ENCODE data around the gene CSNK2A1. TPM values are rescaled to one million over a fixed set of nuclear protein-coding genes. Genes with fewer than 3 reads are reported as not detected.
A peak's percentile ranks its signal among the peaks of the same experiment; 100 is the strongest.

The CSNK2A1 gene
- total RNA-seq, 1 donor from 2014 or later: 128 TPM

GRCh38 chr20:472137-472846 is 71.3 kb downstream of the CSNK2A1 start:
- Mint-ChIP-seq H3K36me3 (ENCODE audit: low read depth, unreplicated experiment) (peaks cover 48% of the 10 kb centered on the region), H3K9me3 (ENCODE audit: unreplicated experiment) (peaks cover 15% of the 10 kb centered on the region), H3K4me3 (ENCODE audit: unreplicated experiment) (no peak overlapping the region), H3K4me1 (ENCODE audit: unreplicated experiment) (no peaks in the 10 kb centered on the region), H3K27me3 (ENCODE audit: unreplicated experiment) (peaks cover 2% of the 10 kb centered on the region), H3K27ac (ENCODE audit: unreplicated experiment) (no peak overlapping the region)
- no peak for DNase-seq (ENCODE audit: low spot score)
- TF ChIP-seq CTCF (IDR thresholded peaks at IDR 0.05; ENCODE audit: unreplicated experiment): no peak

DNA sequence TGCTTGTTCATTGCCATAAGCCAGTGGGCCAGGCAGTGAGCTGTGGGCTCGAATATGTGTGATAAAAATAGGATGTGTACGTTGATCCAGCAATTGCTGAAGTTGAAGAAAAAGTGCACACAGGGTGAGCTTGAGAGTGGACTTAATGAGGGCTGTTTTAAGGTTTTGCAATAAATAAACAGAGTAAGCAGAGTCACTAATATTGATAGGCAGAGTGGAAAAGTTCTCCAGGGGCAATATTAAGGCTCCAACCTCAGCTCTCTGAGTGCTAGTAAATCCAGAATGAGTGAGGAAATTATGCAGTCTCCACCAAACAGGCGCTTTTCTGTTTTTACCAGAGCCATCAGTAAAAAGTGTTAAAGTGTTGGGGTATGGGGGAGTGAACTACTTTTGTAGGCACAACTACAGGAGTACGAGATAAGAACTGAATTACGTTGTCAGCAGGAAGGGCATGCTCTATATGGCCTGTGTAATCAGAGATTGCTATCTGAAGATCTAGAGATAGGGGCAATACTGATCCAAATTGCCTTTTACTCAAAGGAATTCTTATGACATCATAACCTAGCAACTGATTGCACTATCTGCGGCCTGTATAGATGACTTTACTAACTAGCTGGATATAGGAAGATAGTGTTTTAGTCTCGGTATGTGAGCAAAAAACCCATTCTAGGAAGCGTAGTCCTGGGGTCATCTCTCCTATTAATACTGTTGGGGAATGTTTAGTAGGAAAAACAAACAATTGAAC is 73.7 kb downstream of the CSNK2A1 start:
- peaks cover 3% of the 10 kb centered on the region for H3K27me3 Mint-ChIP-seq (ENCODE audit: unreplicated experiment)
- no peaks in the 10 kb centered on the region for H3K4me1 Mint-ChIP-seq (ENCODE audit: unreplicated experiment)
- H3K36me3 Mint-ChIP-seq (ENCODE audit: low read depth, unreplicated experiment): peaks cover 45% of the 10 kb centered on the region
- DNase-seq (ENCODE audit: low spot score): no peak
- no peak for TF ChIP-seq CTCF (IDR thresholded peaks at IDR 0.05; ENCODE audit: unreplicated experiment)
- H3K9me3 Mint-ChIP-seq (ENCODE audit: unreplicated experiment): peaks cover 20% of the 10 kb centered on the region
- H3K4me3 Mint-ChIP-seq (ENCODE audit: unreplicated experiment): no peak overlapping the region
- H3K27ac Mint-ChIP-seq (ENCODE audit: unreplicated experiment): no peak overlapping the region

DNA sequence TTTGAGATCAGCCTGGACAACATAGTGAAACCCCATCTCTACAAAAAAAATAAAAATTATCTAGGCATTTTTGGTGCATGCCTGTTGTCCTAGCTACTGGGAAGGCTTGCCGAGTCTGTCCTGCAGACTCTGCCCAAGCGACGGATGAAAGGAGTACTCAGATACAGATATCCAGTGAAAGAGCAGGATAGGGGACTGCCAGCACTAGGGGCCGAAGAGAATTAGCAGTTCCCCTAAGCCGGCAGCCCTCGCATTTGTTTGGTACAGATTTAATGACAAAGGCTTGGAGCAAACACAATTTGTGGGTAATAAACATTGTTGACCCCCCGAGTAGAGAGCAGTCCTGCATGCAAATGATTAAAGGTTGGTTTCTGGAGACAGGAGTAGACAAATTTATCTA is 75.8 kb downstream of the CSNK2A1 start:
- H3K27me3 Mint-ChIP-seq (ENCODE audit: unreplicated experiment): peaks cover 8% of the 10 kb centered on the region
- no peak for DNase-seq (ENCODE audit: low spot score)

DNA sequence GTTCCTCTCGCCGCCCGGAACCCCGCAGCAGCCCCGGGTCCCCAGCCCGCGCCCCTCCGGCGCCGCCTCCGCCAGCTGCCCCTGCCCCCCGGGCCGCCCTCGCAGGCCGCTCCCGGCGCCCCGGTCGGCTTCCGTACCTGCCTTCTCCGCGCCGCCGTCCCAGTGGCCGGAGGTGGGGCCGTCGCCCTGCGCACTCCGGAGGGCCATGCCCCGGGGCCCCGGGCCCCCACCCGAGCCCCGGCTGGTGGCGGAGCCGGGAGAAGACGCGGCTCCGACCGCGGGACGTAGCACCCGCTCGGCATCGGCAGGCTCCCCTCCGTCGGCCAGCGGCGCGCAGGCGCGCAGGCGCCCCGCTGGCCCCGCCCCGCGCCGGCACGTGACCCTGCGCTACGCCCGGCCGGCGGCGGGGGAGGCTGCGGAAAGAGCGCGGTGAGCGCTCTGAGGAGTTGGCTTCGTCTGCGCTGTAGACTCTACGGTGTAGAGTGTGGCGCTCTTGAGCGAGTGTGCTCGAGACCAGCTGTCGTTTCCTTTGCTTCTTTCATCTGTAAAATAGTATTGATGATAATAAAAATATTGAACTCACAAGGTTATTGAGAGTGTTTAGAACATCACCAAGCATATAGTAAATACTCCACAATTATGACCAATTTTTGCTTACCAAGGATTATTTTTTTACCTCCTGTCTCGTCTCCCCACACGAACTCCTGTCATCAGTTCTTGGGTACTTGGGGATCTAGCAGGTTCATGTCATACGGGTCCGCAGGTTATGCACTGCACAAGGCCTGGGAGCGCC is 81.2 kb downstream of the CSNK2A1 start, which contains the start of gene TBC1D20:
Gene TBC1D20, minus strand, starts transcription at position 335 of the 793 bp plus-strand sequence. Its CDS starts 128 bp downstream, at position 207.
- TF ChIP-seq CTCF (IDR thresholded peaks at IDR 0.05; ENCODE audit: unreplicated experiment): no peak
- Mint-ChIP-seq H3K27me3 (ENCODE audit: unreplicated experiment) (peaks cover 12% of the 10 kb centered on the region), H3K27ac (ENCODE audit: unreplicated experiment) (peak within 1 kb of the TSS; percentile 86), H3K9me3 (ENCODE audit: unreplicated experiment) (peaks cover 6% of the 10 kb centered on the region), H3K4me1 (ENCODE audit: unreplicated experiment) (peaks cover 32% of the 10 kb centered on the region), H3K4me3 (ENCODE audit: unreplicated experiment) (peak within 1 kb of the TSS; percentile 98), H3K36me3 (ENCODE audit: low read depth, unreplicated experiment) (peaks cover 7% of the 10 kb centered on the region)
- peak; percentile 86 for DNase-seq (ENCODE audit: low spot score)

More for the DNA sequence above, 75.8 kb downstream of the CSNK2A1 start:
- Mint-ChIP-seq H3K36me3 (ENCODE audit: low read depth, unreplicated experiment) (peaks cover 30% of the 10 kb centered on the region), H3K4me1 (ENCODE audit: unreplicated experiment) (peaks cover 5% of the 10 kb centered on the region), H3K27ac (ENCODE audit: unreplicated experiment) (no peak overlapping the region), H3K4me3 (ENCODE audit: unreplicated experiment) (no peak overlapping the region), H3K9me3 (ENCODE audit: unreplicated experiment) (peaks cover 13% of the 10 kb centered on the region)
- no peak for TF ChIP-seq CTCF (IDR thresholded peaks at IDR 0.05; ENCODE audit: unreplicated experiment)
